ENCODE data around the gene ANKUB1. TPM values are rescaled to one million over a fixed set of nuclear protein-coding genes. Genes with fewer than 3 reads are reported as not detected.

Gene ANKUB1
- total RNA-seq, 2 experiments from 2014 or later: not detected

DNA sequence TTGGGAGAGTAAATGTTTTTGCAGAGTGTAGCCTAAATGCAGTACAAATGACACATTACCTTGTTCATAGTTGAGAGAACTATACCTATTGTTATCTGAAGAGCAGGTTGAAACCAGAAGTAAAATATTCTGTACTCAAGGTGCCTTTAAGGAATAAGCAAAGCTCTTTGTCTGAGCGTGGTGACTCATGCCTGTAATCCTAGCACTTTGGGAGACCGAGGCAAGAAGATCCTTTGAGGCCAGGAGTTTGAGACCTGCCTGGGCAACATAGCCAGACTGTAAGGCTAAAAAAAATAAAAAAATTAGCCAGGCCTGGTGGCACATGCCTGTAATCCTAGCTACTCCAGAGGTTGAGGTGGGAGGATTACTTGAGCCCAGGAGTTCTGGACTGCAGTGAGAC lies 18.5 kb upstream of the ANKUB1 start:
- Mint-ChIP-seq H3K27ac (no peak overlapping the region), H3K27me3 (peaks cover 16% of the 10 kb centered on the region), H3K4me3 (no peak overlapping the region), H3K9me3 (no peaks in the 10 kb centered on the region), H3K4me1 (ENCODE audit: low read depth) (peaks cover 40% of the 10 kb centered on the region), H3K36me3 (ENCODE audit: low read depth) (peaks cover 26% of the 10 kb centered on the region)
- CTCF ChIA-PET: no interaction called here
- DNase-seq: no peak
- Histone ChIP-seq H3K27me3 (ENCODE audit: control insufficient read depth in 1 of 2, insufficient read depth in 2 of 2, low read length in 2 of 2) (no peaks in the 10 kb centered on the region), H3K9me3 (ENCODE audit: control insufficient read depth in 1 of 2, insufficient read depth in 1 of 2, low read length in 2 of 2) (no peaks in the 10 kb centered on the region), H3K36me3 (ENCODE audit: insufficient read depth, low read length) (no peaks in the 10 kb centered on the region), H3K27ac (ENCODE audit: low read depth in 1 of 2, low read length in 2 of 2) (no peak overlapping the region), H3K4me1 (ENCODE audit: insufficient read depth, low read length) (peaks cover 19% of the 10 kb centered on the region), H3K4me3 (ENCODE audit: low read length) (no peak overlapping the region)
- TF ChIP-seq, protein P1, sequence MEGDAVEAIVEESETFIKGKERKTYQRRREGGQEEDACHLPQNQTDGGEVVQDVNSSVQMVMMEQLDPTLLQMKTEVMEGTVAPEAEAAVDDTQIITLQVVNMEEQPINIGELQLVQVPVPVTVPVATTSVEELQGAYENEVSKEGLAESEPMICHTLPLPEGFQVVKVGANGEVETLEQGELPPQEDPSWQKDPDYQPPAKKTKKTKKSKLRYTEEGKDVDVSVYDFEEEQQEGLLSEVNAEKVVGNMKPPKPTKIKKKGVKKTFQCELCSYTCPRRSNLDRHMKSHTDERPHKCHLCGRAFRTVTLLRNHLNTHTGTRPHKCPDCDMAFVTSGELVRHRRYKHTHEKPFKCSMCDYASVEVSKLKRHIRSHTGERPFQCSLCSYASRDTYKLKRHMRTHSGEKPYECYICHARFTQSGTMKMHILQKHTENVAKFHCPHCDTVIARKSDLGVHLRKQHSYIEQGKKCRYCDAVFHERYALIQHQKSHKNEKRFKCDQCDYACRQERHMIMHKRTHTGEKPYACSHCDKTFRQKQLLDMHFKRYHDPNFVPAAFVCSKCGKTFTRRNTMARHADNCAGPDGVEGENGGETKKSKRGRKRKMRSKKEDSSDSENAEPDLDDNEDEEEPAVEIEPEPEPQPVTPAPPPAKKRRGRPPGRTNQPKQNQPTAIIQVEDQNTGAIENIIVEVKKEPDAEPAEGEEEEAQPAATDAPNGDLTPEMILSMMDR (IDR thresholded peaks at IDR 0.05): no peak
- POLR2A ChIA-PET: interaction anchor here (0.8 kb wide), 1 partner anchor 58 kb away, joined by 3 read pairs; the partner anchor contains the start of gene COMMD2
- ATAC-seq (ENCODE audit: poor library complexity): no peak
- intact Hi-C loops (cut with DNase I, micrococcal nuclease): loop anchor here (2.0 to 10.0 kb wide), 6 partner anchors 50 to 954 kb away; partner anchors contain the start of genes EIF2A (in 1 of the 2), GYG1 (in 1 of the 2), PFN2 (in 1 of the 2) and SERP1 (in 1 of the 2)

DNA sequence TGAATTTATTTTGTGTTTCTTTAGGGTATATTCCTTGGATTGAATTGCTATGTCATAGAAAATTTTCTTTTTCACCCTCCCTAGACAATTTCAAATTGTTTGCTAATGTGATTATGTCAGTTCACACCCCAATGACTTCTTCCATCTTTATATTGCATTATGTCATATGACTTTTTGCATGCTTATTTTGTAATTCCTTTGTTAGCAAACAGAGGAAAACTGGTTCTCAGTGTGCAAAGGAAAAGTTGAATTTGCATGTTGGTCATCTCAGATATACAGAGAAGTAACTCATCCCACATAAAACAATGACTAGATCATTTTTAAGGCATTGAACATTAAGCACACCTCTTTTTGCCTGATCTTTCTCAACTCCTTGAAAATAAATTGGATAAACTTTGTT lies 17.3 kb upstream of the ANKUB1 start:
- Mint-ChIP-seq H3K9me3 (no peaks in the 10 kb centered on the region), H3K27me3 (peaks cover 26% of the 10 kb centered on the region), H3K4me3 (no peak overlapping the region), H3K4me1 (ENCODE audit: low read depth) (peaks cover 29% of the 10 kb centered on the region), H3K27ac (no peak overlapping the region), H3K36me3 (ENCODE audit: low read depth) (peaks cover 26% of the 10 kb centered on the region)
- Histone ChIP-seq H3K36me3 (ENCODE audit: insufficient read depth, low read length) (no peaks in the 10 kb centered on the region), H3K4me3 (ENCODE audit: low read length) (no peak overlapping the region), H3K4me1 (ENCODE audit: insufficient read depth, low read length) (peaks cover 17% of the 10 kb centered on the region), H3K9me3 (ENCODE audit: control insufficient read depth in 1 of 2, insufficient read depth in 1 of 2, low read length in 2 of 2) (no peaks in the 10 kb centered on the region), H3K27ac (ENCODE audit: low read depth in 1 of 2, low read length in 2 of 2) (no peak overlapping the region), H3K27me3 (ENCODE audit: control insufficient read depth in 1 of 2, insufficient read depth in 2 of 2, low read length in 2 of 2) (no peaks in the 10 kb centered on the region)
- intact Hi-C loops (cut with DNase I, micrococcal nuclease): loop anchor here (2.0 to 10.0 kb wide), 7 partner anchors 49 to 955 kb away; partner anchors contain the start of genes EIF2A (in 1 of the 2), GYG1 (in 1 of the 2), PFN2 (in 1 of the 2) and SERP1 (in 1 of the 2)
- TF ChIP-seq, protein P1 (IDR thresholded peaks at IDR 0.05): no peak
- DNase-seq: peak in 1 of 14 experiments; percentile 24
- CTCF ChIA-PET: interaction anchor here (1.9 to 2.4 kb wide), 2 partner anchors 10 to 58 kb away, joined by 10 to 12 read pairs; partner anchors contain the start of gene COMMD2
- ATAC-seq (ENCODE audit: poor library complexity): no peak
- POLR2A ChIA-PET: no interaction called here

DNA sequence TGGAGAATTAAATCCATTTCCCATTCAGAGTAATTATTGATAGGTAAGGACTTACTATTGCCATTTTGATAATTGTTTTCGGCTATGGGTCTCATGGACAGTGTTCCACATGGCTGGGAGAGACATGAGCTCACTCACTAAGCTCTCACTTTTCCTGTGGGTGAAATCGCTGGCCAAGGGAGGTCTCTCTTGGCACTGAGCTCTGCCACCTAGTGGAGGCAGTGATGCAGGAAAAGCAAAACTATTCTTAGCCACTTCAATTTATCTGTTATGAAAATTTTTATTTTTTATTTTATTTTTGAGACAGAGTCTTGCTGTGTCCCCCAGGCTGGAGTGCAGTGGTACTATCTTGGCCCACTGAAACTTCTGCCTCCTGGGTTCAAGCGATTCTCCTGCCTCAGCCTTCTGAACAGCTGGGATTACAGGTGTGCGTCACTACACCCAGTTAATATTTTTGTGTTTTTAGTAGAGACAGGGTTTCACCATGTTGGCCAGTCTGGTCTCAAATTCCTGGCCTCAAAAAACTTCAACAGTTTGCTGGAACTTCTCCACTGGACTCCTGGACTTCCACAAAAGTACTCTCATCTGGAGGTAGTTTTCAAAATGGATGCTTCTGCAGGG lies 16.0 kb upstream of the ANKUB1 start:
- Mint-ChIP-seq H3K27ac (no peak overlapping the region), H3K4me1 (ENCODE audit: low read depth) (peaks cover 17% of the 10 kb centered on the region), H3K27me3 (peaks cover 26% of the 10 kb centered on the region), H3K36me3 (ENCODE audit: low read depth) (peaks cover 14% of the 10 kb centered on the region), H3K4me3 (no peak overlapping the region), H3K9me3 (no peaks in the 10 kb centered on the region)
- Histone ChIP-seq H3K27me3 (ENCODE audit: control insufficient read depth in 1 of 2, insufficient read depth in 2 of 2, low read length in 2 of 2) (no peaks in the 10 kb centered on the region), H3K9me3 (ENCODE audit: control insufficient read depth in 1 of 2, insufficient read depth in 1 of 2, low read length in 2 of 2) (no peaks in the 10 kb centered on the region), H3K4me1 (ENCODE audit: insufficient read depth, low read length) (peaks cover 9% of the 10 kb centered on the region), H3K36me3 (ENCODE audit: insufficient read depth, low read length) (no peaks in the 10 kb centered on the region), H3K4me3 (ENCODE audit: low read length) (no peak overlapping the region), H3K27ac (ENCODE audit: low read depth in 1 of 2, low read length in 2 of 2) (no peak overlapping the region)
- intact Hi-C loops (cut with DNase I, micrococcal nuclease): loop anchor here in 1 of 2 experiments (2.0 kb wide), 1 partner anchor 688 kb away; no protein-coding TSS in a partner anchor
- ChIA-PET CTCF (interaction anchor here (0.9 to 2.4 kb wide), 14 partner anchors 10 to 852 kb away, joined by 3 to 12 read pairs (median 4); partner anchors contain the start of genes COMMD2 and TSC22D2), POLR2A (interaction anchor here (1.2 to 1.9 kb wide), 2 partner anchors 12 to 57 kb away, joined by 5 to 6 read pairs; partner anchors contain the start of gene COMMD2)
- TF ChIP-seq, protein P1 (IDR thresholded peaks at IDR 0.05): peak; percentile 85
- DNase-seq (peak; percentile 15 to 74 (median 34)), ATAC-seq (ENCODE audit: poor library complexity) (no peak)

Measured in CD4-positive, alpha-beta T cell (primary cell).